GM18868 (cell line): ENCODE measurements around the gene CALHM2.
"Not testable (repeated sequence)": the region's sequence is repeated elsewhere in the genome, so short reads cannot be mapped to it uniquely, and the experiment has no call there.

Experiments used
- ATAC-seq: cut with Tn5 transposase; IDR thresholded peaks from one replicate; pipeline ENCODE4 v1.9.1; 2021; ENCODE audit warnings: mild to moderate bottlenecking, moderate library complexity; ENCODE audit not compliant: unreplicated experiment

The CALHM2 gene

GRCh38 chr10:103419101-103419500 is 33.1 kb downstream of the CALHM2 start:
- ATAC-seq = no peak

GRCh38 chr10:103417601-103418000 is 34.6 kb downstream of the CALHM2 start:
- no peak for ATAC-seq

GRCh38 chr10:103417148-103417469 is 35.1 kb downstream of the CALHM2 start:
- not testable (repeated sequence) for ATAC-seq

- no peak for ATAC-seq
Observed at GRCh38 chr10:103416436-103417147, 35.6 kb downstream of the CALHM2 start.

GRCh38 chr10:103415581-103415980 is 36.6 kb downstream of the CALHM2 start:
- ATAC-seq = no peak

GRCh38 chr10:103413564-103413963 is 38.6 kb downstream of the CALHM2 start:
- ATAC-seq = no peak

GRCh38 chr10:103397191-103397825 is 54.9 kb downstream of the CALHM2 start:
- ATAC-seq = no peak

DNA sequence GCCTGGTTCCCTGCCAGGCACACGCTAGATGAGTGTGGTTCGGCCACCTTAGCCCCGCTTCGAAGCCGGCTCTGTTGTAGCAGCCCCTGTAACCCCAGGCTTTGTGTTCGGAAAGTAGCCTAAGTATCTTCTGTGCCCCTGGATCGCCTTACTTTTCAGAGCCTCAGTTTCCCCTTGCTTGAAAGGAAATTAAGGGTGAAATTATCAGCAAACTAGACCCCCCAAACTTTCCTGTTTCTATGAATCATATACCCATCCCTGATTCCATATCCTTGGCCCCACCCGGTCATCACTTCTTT is 55.4 kb downstream of the CALHM2 start:
- ATAC-seq = no peak
